Coronary artery (tissue), 2 donors: Measurements from ENCODE around the gene NISCH.

Experiments
- DNase-seq: peaks from one replicate; pipeline ENCODE4 v3.0.0-alpha.2; 2017; ENCODE audit warnings: low spot score
- H3K27ac ChIP-seq, 2 donors: fragments of 200-600 bp; sonication (generic); one replicate each; pipeline ENCODE4 v1.5.1; 2016 to 2019
- H3K4me3 ChIP-seq: fragments of 200-600 bp; sonication (generic); 2 replicates; pipeline ENCODE4 v1.5.1; 2016; ENCODE audit warnings: mild to moderate bottlenecking, moderate library complexity
- CTCF ChIP-seq: fragments of 200-600 bp; sonication (generic); IDR thresholded peaks from one replicate; pipeline ENCODE4 v1.5.1; 2019; ENCODE audit warnings: antibody characterized with exemption

NISCH gene

GRCh38 chr3:52420388-52420787, 35.0 kb upstream of the NISCH start:
- H3K4me3 ChIP-seq: no peak overlapping the region
- no peak for DNase-seq
- H3K27ac ChIP-seq: peak overlapping the region in 1 of 2 donors; percentile 25
- TF ChIP-seq CTCF: no peak

GRCh38 chr3:52422669-52423068, 32.7 kb upstream of the NISCH start:
- DNase-seq: no peak
- no peak overlapping the region for H3K4me3 ChIP-seq
- no peak overlapping the region for H3K27ac ChIP-seq
- no peak for TF ChIP-seq CTCF

- DNase-seq: no peak
- H3K27ac ChIP-seq: no peak overlapping the region
- no peak for TF ChIP-seq CTCF
These were observed 32.2 kb upstream of the NISCH start for GRCh38 chr3:52423173-52423572.

GRCh38 chr3:52428151-52429005, 27.0 kb upstream of the NISCH start:
- H3K27ac ChIP-seq: no peak overlapping the region
- peak; percentile 69 for TF ChIP-seq CTCF
- H3K4me3 ChIP-seq: no peak overlapping the region
- DNase-seq: no peak

More at GRCh38 chr3:52423173-52423572, 32.2 kb upstream of the NISCH start:
- H3K4me3 ChIP-seq: no peak overlapping the region

- DNase-seq: no peak
- no peak for TF ChIP-seq CTCF
- no peak overlapping the region for H3K4me3 ChIP-seq
- H3K27ac ChIP-seq: no peak overlapping the region
These were observed 26.4 kb upstream of the NISCH start for GRCh38 chr3:52429031-52429430.

GRCh38 chr3:52429779-52430415, 25.5 kb upstream of the NISCH start:
- DNase-seq: peak; percentile 65
- Histone ChIP-seq H3K27ac (peak overlapping the region in 1 of 2 donors; percentile 2), H3K4me3 (no peak overlapping the region)
- TF ChIP-seq CTCF: no peak
